ENCODE results near the gene UGT1A3.

DNA sequence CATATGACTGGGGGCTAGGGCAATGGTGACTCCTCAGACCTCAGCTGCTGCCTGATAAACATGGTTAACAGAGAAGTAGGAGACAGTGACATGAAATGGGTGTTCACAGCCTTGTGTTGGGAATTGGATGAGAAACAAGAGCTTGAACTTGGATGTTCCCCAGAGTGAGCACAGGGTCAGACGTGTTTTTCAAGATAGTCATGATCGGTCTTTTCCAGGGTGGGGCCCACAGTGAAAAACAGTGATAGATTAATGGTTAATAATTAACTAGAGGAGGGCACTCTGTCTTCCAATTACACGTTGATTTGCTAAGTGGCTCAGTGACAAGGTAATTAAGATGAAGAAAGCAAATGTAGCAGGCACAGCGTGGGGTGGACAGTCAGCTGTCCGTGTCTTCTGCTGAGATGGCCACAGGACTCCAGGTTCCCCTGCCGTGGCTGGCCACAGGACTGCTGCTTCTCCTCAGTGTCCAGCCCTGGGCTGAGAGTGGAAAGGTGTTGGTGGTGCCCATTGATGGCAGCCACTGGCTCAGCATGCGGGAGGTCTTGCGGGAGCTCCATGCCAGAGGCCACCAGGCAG is at the start of gene UGT1A3:
- TF ChIP-seq, protein P1, sequence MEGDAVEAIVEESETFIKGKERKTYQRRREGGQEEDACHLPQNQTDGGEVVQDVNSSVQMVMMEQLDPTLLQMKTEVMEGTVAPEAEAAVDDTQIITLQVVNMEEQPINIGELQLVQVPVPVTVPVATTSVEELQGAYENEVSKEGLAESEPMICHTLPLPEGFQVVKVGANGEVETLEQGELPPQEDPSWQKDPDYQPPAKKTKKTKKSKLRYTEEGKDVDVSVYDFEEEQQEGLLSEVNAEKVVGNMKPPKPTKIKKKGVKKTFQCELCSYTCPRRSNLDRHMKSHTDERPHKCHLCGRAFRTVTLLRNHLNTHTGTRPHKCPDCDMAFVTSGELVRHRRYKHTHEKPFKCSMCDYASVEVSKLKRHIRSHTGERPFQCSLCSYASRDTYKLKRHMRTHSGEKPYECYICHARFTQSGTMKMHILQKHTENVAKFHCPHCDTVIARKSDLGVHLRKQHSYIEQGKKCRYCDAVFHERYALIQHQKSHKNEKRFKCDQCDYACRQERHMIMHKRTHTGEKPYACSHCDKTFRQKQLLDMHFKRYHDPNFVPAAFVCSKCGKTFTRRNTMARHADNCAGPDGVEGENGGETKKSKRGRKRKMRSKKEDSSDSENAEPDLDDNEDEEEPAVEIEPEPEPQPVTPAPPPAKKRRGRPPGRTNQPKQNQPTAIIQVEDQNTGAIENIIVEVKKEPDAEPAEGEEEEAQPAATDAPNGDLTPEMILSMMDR (IDR thresholded peaks at IDR 0.05): no peak
- no peak for TF ChIP-seq POLR2A (IDR thresholded peaks at IDR 0.05)
